Smooth muscle cell (in vitro differentiated cells): ENCODE data around the gene ZKSCAN2. TPM values are rescaled to one million over a fixed set of nuclear protein-coding genes. Genes with fewer than 3 reads are reported as not detected.

Source experiments
- DNase-seq: peaks from one replicate; lab custom pipeline; 2025; ENCODE audit not compliant: unreplicated experiment; lab: John Stamatoyannopoulos, UW
- H2AFZ ChIP-seq: fragments of 200-600 bp; sonication (generic); 2 replicates; pipeline ENCODE4 v1.6.0; 2016; ENCODE audit warnings: antibody characterized with exemption, low read depth, mild to moderate bottlenecking
- H3F3A ChIP-seq: fragments of 200-600 bp; sonication (generic); 2 replicates; pipeline ENCODE4 v1.6.0; 2017; ENCODE audit warnings: antibody characterized with exemption, low read depth
- H3K27ac ChIP-seq: fragments of 200-600 bp; sonication (generic); 2 replicates; pipeline ENCODE4 v1.5.1; 2016; ENCODE audit warnings: low read depth, mild to moderate bottlenecking
- H3K27me3 ChIP-seq: fragments of 200-600 bp; sonication (generic); 2 replicates; pipeline ENCODE4 v1.6.1; 2016; ENCODE audit warnings: low read depth, mild to moderate bottlenecking
- H3K36me3 ChIP-seq: fragments of 200-600 bp; sonication (generic); 2 replicates; pipeline ENCODE4 v1.5.1; 2016; ENCODE audit warnings: low read depth
- H3K4me1 ChIP-seq: fragments of 200-600 bp; sonication (generic); 2 replicates; pipeline ENCODE4 v1.5.1; 2016; ENCODE audit warnings: low read depth
- H3K4me2 ChIP-seq: fragments of 200-600 bp; sonication (generic); 2 replicates; pipeline ENCODE4 v1.6.0; 2016; ENCODE audit warnings: mild to moderate bottlenecking
- H3K4me3 ChIP-seq: fragments of 200-600 bp; sonication (generic); 2 replicates; pipeline ENCODE4 v1.5.1; 2016; ENCODE audit warnings: mild to moderate bottlenecking
- H3K79me2 ChIP-seq: fragments of 200-600 bp; sonication (generic); 2 replicates; pipeline ENCODE4 v1.6.0; 2016; ENCODE audit warnings: low read depth, mild to moderate bottlenecking
- H3K9ac ChIP-seq: fragments of 200-600 bp; sonication (generic); 2 replicates; pipeline ENCODE4 v1.6.0; 2016; ENCODE audit warnings: low read depth
- H3K9me3 ChIP-seq: fragments of 200-600 bp; sonication (generic); replicated peaks from 2 replicates; pipeline ENCODE4 v1.5.1; 2016; ENCODE audit warnings: low read depth
- H4K20me1 ChIP-seq: fragments of 200-600 bp; sonication (generic); 2 replicates; pipeline ENCODE4 v1.6.0; 2016; ENCODE audit warnings: low read depth
- CTCF ChIP-seq: fragments of 200-600 bp; sonication (generic); IDR thresholded peaks from 2 replicates; pipeline ENCODE4 v1.5.1; 2017; ENCODE audit warnings: borderline replicate concordance, mild to moderate bottlenecking, antibody characterized with exemption; ENCODE audit not compliant: insufficient read depth, poor library complexity, severe bottlenecking
- WGBS: methylation state at CpG from one replicate; pipeline ENCODE4 v1.1.7; 2016; ENCODE audit warnings: low lambda C conversion rate; 5-methylcytosine and 5-hydroxymethylcytosine counted together
- polyA plus RNA-seq: library from polyadenylated mRNA; unstranded; fragments of >200 nt; fragmentation: Nextera tagmentation; extraction: Ambion mirVana; gene quantifications from 2 replicates; pipeline ENCODE4 v1.2.1, GENCODE V29; 2016
- total RNA-seq: library from RNA; depleted of rRNA; stranded (reverse); fragments of >200 nt; gene quantifications from 2 replicates; pipeline ENCODE4 v1.2.3, GENCODE V29; 2014

The ZKSCAN2 gene
- total and polyA plus RNA-seq, 2 experiments from 2014 or later = 1.6 to 5.7 TPM

GRCh38 chr16:25250467-25250866 is 7.2 kb downstream of the ZKSCAN2 start:
- WGBS = 100% methylated on average over 2 of the region's 2 CpGs
- peaks cover 2% of the 10 kb centered on the region for H3K4me1 ChIP-seq
- peaks cover 27% of the 10 kb centered on the region for H3K36me3 ChIP-seq

GRCh38 chr16:25235991-25236390 is 21.7 kb downstream of the ZKSCAN2 start:
- no peak for DNase-seq
- Histone ChIP-seq H2AFZ (no peak overlapping the region), H3K4me2 (no peak overlapping the region), H3K9me3 (no peaks in the 10 kb centered on the region), H3K36me3 (peaks cover 16% of the 10 kb centered on the region), H3K4me3 (no peak overlapping the region), H3F3A (no peaks in the 10 kb centered on the region), H3K27me3 (no peaks in the 10 kb centered on the region), H3K9ac (no peak overlapping the region), H4K20me1 (no peaks in the 10 kb centered on the region), H3K4me1 (no peaks in the 10 kb centered on the region), H3K79me2 (no peaks in the 10 kb centered on the region), H3K27ac (no peak overlapping the region)
- TF ChIP-seq CTCF = no peak
- WGBS = 82% methylated on average over 3 of the region's 3 CpGs

More at GRCh38 chr16:25250467-25250866, 7.2 kb downstream of the ZKSCAN2 start:
- no peak overlapping the region for H2AFZ ChIP-seq
- no peak for DNase-seq
- peaks cover 3% of the 10 kb centered on the region for H3K79me2 ChIP-seq
- no peak for TF ChIP-seq CTCF
- H3F3A ChIP-seq = no peaks in the 10 kb centered on the region
- H3K27ac ChIP-seq = no peak overlapping the region
- H3K9ac ChIP-seq = no peak overlapping the region
- no peaks in the 10 kb centered on the region for H3K27me3 ChIP-seq
- H3K4me3 ChIP-seq = no peak overlapping the region
- no peak overlapping the region for H3K4me2 ChIP-seq
- H4K20me1 ChIP-seq = peaks cover 5% of the 10 kb centered on the region
- peaks cover 15% of the 10 kb centered on the region for H3K9me3 ChIP-seq

GRCh38 chr16:25228372-25228771 is 29.3 kb downstream of the ZKSCAN2 start:
- Histone ChIP-seq H3K4me2 (no peak overlapping the region), H3K4me1 (no peaks in the 10 kb centered on the region), H3K79me2 (no peaks in the 10 kb centered on the region), H3K27me3 (peaks cover 6% of the 10 kb centered on the region), H3K4me3 (no peak overlapping the region), H3K36me3 (no peaks in the 10 kb centered on the region), H4K20me1 (no peaks in the 10 kb centered on the region), H3K27ac (no peak overlapping the region), H3K9me3 (no peaks in the 10 kb centered on the region), H3K9ac (no peak overlapping the region), H3F3A (no peaks in the 10 kb centered on the region), H2AFZ (no peak overlapping the region)
- DNase-seq = no peak
- 92% methylated on average over 10 of the region's 10 CpGs for WGBS
- TF ChIP-seq CTCF = no peak

GRCh38 chr16:25224731-25225319 is 32.8 kb downstream of the ZKSCAN2 start:
- DNase-seq = no peak
- no peak overlapping the region for H3K27ac ChIP-seq
- H3K4me3 ChIP-seq = no peak overlapping the region
- H3K27me3 ChIP-seq = peaks cover 9% of the 10 kb centered on the region
- no peak for TF ChIP-seq CTCF
- H3K4me2 ChIP-seq = no peak overlapping the region
- H3K79me2 ChIP-seq = no peaks in the 10 kb centered on the region
- no peaks in the 10 kb centered on the region for H3K36me3 ChIP-seq
- WGBS = 60% methylated on average over 7 of the region's 7 CpGs
- H3K9ac ChIP-seq = no peak overlapping the region
- H3K9me3 ChIP-seq = no peaks in the 10 kb centered on the region
- no peak overlapping the region for H2AFZ ChIP-seq
- no peaks in the 10 kb centered on the region for H3K4me1 ChIP-seq
- no peaks in the 10 kb centered on the region for H3F3A ChIP-seq
- H4K20me1 ChIP-seq = no peaks in the 10 kb centered on the region
